ENCODE results near the gene PLRG1. TPM values are rescaled to one million over a fixed set of nuclear protein-coding genes. Genes with fewer than 3 reads are reported as not detected.
A peak's percentile ranks its signal among the peaks of the same experiment; 100 is the strongest.

The PLRG1 gene
- total RNA-seq, 2 donors from 2014 or later, result 92.6 to 100.0 TPM

DNA sequence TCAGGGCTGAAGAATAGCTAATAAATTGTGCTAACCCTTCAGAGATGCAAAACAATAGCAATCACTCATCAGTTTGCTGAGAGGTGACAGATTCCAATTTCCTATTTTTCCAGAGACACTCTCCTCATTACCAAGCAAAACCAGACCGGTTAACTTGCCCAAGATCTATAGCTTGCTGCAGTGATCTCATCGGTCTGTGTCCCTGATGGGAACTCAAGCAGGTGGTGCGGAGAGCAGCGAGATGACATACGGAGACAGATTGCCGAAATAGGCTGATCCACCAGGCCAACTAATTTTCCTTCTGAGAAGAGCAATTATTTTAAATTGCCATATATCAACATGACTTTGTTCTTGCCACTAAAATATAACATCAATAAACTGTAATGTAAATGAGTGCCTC, 48.1 kb downstream of the PLRG1 start:
- no peak for ATAC-seq
- DNase-seq (ENCODE audit: low spot score in 2 of 2), result no peak
- Mint-ChIP-seq H3K9me3 (no peaks in the 10 kb centered on the region), H3K36me3 (no peaks in the 10 kb centered on the region), H3K27ac (no peak overlapping the region)

DNA sequence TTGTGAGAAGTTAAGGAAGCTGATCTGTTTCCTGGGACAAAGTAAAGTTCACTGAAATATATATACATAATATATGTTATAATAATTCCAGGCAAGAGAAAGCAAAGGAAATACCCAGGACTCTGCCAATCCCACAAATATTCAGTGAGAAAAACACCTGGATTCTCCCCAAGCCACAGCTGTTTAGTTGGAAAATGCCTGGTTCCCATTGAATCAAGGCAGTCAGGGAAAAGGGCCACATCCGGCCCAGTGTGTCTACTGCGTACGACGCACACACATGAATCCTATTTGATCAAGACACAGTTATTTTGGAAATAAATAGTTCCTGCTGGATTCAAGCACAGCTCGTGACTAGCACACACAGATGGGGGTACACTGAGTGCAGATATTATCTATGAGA, 52.3 kb downstream of the PLRG1 start:
- no peaks in the 10 kb centered on the region for H3K9me3 Mint-ChIP-seq
- no peak overlapping the region for H3K27ac Mint-ChIP-seq
- ATAC-seq (no peak), DNase-seq (ENCODE audit: low spot score in 2 of 2) (no peak)
- no peaks in the 10 kb centered on the region for H3K36me3 Mint-ChIP-seq

GRCh38 chr4:154495867-154496266, 54.3 kb downstream of the PLRG1 start:
- Mint-ChIP-seq H3K27ac (no peak overlapping the region), H3K36me3 (peaks cover 0 to 6% of the 10 kb centered on the region in 2 donors), H3K9me3 (no peaks in the 10 kb centered on the region)
- DNase-seq (ENCODE audit: low spot score in 2 of 2) (no peak), ATAC-seq (no peak)

- ATAC-seq (peak in 1 of 2 donors; percentile 10), DNase-seq (ENCODE audit: low spot score in 2 of 2) (no peak)
- Mint-ChIP-seq H3K27ac (no peak overlapping the region), H3K36me3 (peaks cover 5 to 6% of the 10 kb centered on the region in 2 donors), H3K9me3 (no peaks in the 10 kb centered on the region)
These were observed 57.9 kb downstream of the PLRG1 start for GRCh38 chr4:154492288-154492687.

DNA sequence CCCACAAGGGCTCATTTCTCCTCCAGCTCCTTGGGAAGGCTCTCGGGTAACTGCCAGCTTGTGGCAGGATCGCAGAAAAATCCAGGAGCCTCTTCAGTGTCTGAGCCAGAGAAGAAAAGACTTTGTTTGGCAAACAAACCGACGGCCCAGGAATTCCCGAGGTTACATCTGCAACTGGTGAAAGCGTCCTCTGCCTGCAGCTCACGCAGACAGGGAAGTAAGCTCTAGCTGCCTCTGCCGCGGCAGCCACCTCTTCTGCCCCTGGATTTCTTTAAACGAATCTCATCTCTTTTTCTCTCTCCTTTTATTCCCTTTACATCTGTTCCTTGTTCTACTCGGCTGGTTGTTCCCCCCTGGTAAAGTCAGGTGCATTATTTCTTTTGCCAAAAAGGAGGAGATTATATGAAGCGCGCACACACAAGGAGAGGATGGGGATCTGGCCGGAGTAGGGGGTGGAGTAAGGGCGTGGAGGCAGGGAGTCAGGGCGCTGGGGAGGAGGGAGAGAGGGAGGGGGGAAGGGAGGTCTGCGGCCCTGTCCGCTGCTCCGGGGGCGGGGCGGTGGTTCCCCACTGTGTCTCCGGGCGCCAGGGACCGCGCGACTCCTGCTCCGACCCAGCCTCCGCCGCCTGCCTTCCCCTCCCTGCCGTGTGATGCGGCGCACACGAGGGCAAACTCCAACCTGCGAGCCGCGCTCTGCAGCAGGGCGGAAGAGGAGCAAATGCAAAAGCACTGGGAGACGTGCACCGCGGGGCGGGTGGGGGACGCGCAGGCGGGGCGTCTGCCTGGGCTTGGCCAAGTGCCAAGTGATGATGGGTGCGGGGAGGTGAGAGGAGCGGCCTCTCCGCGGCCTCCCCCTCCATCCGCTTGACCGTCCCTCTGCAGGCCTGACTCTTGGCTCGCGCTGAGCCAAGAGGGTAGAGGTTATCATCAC, 58.6 kb downstream of the PLRG1 start, which contains the start of gene DCHS2:
Gene DCHS2 (minus strand): TSS at position 459 of the 931 bp plus-strand sequence. CDS start 444 bp downstream, at position 15.
- Mint-ChIP-seq H3K36me3 (peaks cover 5 to 6% of the 10 kb centered on the region in 2 donors), H3K9me3 (no peaks in the 10 kb centered on the region), H3K27ac (no peak within 1 kb of the TSS)
- ATAC-seq (peak; percentile 36 to 71), DNase-seq (ENCODE audit: low spot score in 2 of 2) (peak in 1 of 2 donors; percentile 23)

DNA sequence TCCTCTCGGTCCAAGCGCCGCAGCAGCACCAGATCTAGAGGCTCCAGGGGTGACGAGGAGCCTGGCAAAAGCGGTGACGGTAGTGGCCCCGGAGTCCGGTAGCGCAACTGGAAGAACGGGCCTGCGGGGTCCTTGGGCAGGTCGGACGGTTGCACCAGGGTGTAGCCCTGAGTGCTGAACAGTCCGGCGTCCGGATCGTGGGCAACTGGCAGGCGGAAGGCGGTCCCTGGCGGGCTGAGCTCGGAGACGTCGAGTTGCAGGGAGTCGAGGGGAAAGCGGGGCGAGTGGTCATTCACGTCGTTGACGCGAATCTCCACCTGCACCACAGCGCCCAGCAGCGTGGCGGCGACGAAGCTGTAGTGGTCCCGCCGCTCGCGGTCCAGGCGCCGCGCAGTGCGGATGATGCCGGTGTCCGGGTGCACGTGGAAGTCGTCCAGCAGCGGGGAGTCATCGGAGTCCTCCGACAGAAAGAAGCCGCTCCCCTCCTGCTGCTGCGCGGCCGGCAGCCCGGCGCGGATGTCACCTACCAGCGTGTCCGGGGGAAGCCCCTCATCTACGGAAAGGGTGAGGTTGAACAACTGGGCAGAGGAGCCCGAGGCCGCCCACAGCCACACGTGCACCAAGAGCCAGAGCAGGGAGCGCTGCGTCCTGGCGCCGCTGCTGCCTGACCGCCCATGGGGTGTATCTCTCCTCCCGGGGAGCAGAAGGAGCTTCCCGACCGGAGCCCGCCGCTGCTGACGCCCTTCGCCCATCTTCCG, 59.4 kb downstream of the PLRG1 start:
- Mint-ChIP-seq H3K36me3 (peaks cover 5 to 6% of the 10 kb centered on the region in 2 donors), H3K27ac (no peak overlapping the region), H3K9me3 (no peaks in the 10 kb centered on the region)
- DNase-seq (ENCODE audit: low spot score in 2 of 2), result peak; percentile 25 to 57
- peak; percentile 59 to 88 for ATAC-seq

GRCh38 chr4:154490234-154490582, 60.0 kb downstream of the PLRG1 start:
- ATAC-seq, result peak in 1 of 2 donors; percentile 14
- DNase-seq (ENCODE audit: low spot score in 2 of 2), result no peak
- Mint-ChIP-seq H3K9me3 (no peaks in the 10 kb centered on the region), H3K27ac (no peak overlapping the region), H3K36me3 (peaks cover 5 to 6% of the 10 kb centered on the region in 2 donors)

DNA sequence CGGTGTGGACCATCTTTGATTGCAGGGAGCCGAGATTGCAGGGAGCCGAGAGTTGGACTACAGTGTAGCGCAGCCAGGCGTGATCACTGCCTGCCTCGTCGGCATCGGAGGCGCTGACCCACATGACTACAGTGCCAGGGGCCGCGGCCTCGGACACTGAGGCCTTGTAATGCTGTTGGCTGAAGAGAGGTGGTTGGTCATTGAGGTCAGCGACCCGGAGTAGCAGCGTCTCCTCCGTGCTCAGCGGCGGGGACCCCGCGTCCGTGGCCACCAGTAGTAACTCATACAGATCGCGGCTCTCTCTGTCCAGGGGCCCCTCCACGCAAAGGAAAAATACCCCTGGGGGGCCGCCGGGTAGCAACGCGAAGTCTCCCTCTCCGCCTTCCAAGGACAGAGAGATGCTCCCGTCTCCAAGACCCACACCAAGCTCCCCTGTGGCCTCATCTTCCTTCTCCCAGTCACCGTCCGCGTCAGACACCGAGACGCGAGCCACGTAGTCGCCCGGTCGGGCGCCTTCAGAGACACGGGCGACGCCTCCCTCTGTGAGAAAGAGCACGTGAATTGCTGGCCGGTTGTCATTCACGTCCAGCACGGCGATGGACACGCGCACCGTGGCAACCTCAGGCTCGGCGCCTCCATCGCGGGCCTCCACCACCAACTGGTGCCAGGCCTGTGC, 60.5 kb downstream of the PLRG1 start:
- Mint-ChIP-seq H3K27ac (no peak overlapping the region), H3K9me3 (no peaks in the 10 kb centered on the region), H3K36me3 (peaks cover 5 to 6% of the 10 kb centered on the region in 2 donors)
- ATAC-seq (no peak), DNase-seq (ENCODE audit: low spot score in 2 of 2) (no peak)

GRCh38 chr4:154487145-154487544, 63.1 kb downstream of the PLRG1 start:
- no peak for DNase-seq (ENCODE audit: low spot score in 2 of 2)
- no peak for ATAC-seq
- Mint-ChIP-seq H3K9me3 (no peaks in the 10 kb centered on the region), H3K36me3 (peaks cover 5 to 6% of the 10 kb centered on the region in 2 donors), H3K27ac (no peak overlapping the region)

DNA sequence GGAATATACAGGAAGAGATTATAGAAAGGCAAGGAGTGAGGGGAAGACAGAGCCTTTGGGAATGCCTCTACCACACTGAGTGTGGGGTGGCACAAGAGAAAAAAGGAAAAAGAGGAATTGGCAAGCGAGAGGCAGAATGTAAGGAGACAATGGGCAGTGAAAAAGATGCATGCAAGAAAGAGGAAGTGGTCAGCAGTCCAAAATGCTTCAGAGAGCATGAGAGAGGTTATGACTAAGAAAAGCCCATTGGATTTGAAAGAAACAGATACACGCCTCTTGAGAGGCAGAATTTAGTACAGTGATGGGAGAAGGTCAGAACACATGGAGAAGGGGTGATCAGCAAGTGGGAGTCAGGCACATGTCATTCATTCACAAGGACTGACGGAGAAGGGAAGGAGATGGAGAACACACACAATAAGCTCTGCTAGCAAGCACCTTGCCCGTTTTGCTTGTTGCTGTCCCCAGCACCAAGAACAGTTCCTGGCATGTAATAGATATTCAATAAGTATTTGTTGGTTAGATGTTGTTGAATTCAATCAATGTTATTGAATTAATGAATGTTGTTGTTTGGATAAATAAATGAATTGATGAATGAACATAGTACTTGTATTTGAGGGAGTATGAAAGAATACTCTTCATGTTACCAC, 65.0 kb downstream of the PLRG1 start:
- DNase-seq (ENCODE audit: low spot score in 2 of 2), result no peak
- no peak for ATAC-seq
- Mint-ChIP-seq H3K27ac (no peak overlapping the region), H3K36me3 (no peaks in the 10 kb centered on the region), H3K9me3 (no peaks in the 10 kb centered on the region)

Other genes with a start within 250 kb of the PLRG1 start
- not detected for gene DCHS2, start 58.6 kb downstream of the PLRG1 start, total RNA-seq
- gene FGB, start 12.6 kb upstream of the PLRG1 start, total RNA-seq, result not detected
- not detected for gene FGA, start 40.3 kb upstream of the PLRG1 start, total RNA-seq
- gene FGG, start 62.3 kb upstream of the PLRG1 start, total RNA-seq, result not detected
- gene LRAT, start 193.6 kb upstream of the PLRG1 start, total RNA-seq, result not detected
- not detected for gene RBM46, start 230.9 kb upstream of the PLRG1 start, total RNA-seq

All from activated naive CD4-positive, alpha-beta T cell treated with anti-CD3 and anti-CD28 coated beads, Interleukin-2, amount 50 U/mL, for 72 hours (primary cell).